ENCODE results near the gene THEMIS2.
"Not testable (repeated sequence)": the region's sequence is repeated elsewhere in the genome, so short reads cannot be mapped to it uniquely, and the experiment has no call there.

Gene THEMIS2

DNA sequence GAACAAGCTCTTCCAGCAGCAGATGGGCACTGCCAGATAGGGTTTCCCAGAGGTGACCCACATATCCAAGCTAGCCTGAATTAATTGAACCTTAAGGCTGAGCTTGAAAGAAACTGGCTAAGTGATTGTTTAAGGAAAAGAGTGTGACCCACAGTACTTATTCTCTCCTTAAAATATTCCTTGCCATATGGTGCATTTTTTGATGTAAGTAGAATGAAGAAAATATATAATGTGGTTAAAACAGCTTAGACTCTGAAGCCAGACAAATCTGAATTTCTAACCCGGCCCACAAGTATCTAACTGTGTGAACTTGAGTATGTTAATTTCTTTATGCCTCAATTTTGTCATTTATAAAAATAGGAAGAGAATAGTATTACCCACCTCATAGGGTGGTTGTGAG lies 36.8 kb upstream of the THEMIS2 start:
- Histone ChIP-seq H3K79me2 (ENCODE audit: control insufficient read depth, insufficient read depth, low read length, unreplicated experiment) (peaks cover 77% of the 10 kb centered on the region), H2AFZ (ENCODE audit: low read length, unreplicated experiment) (no peak overlapping the region), H3K4me3 (ENCODE audit: low read depth, low read length) (no peak overlapping the region), H3K27me3 (ENCODE audit: insufficient read depth, low read length) (no peaks in the 10 kb centered on the region), H3K4me1 (ENCODE audit: control insufficient read depth, insufficient read depth, low read length, unreplicated experiment) (peaks cover 17% of the 10 kb centered on the region), H3K36me3 (ENCODE audit: insufficient read depth, low read length) (peaks cover 30% of the 10 kb centered on the region), H3K27ac (ENCODE audit: low read depth, low read length) (no peak overlapping the region)

DNA sequence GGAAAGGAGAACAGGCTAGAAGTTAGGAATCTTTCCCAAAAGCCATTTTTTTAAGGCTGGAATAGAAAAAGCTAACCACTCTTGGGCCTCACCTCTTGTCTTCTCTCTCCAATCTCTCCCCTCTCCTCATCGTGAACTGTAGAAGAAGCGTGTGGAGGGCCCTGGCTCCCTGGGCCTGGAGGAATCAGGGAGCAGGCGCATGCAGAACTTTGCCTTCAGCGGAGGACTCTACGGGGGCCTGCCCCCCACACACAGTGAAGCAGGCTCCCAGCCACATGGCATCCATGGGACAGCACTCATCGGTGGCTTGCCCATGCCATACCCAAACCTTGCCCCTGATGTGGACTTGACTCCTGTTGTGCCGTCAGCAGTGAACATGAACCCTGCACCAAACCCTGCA lies 22.4 kb upstream of the THEMIS2 start:
- H3K27me3 ChIP-seq (ENCODE audit: insufficient read depth, low read length), result no peaks in the 10 kb centered on the region
- H3K36me3 ChIP-seq (ENCODE audit: insufficient read depth, low read length), result peaks cover 14% of the 10 kb centered on the region; the same call in 1 of the 2 replicates

DNA sequence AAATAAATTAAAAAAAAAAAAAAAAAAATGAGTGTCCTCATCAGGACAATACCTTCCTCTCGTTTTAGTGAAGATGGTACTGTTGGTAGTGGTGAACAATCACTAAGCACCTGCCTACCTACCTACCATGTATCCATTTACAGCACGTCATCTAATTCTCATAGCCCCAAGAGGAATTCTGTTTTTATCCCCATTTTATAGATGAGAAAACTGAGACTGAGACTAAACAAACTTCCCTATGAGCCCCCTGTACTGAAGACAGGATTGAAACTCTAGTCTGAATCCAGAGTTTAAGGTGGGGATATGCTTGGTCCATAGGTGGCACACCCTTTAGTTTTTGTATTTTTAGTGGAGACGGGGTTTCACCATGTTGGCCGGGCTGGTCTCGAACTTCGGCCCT lies 17.3 kb upstream of the THEMIS2 start:
- no peak overlapping the region for H3K27ac ChIP-seq (ENCODE audit: low read depth, low read length)
- H3K4me1 ChIP-seq (ENCODE audit: control insufficient read depth, insufficient read depth, low read length, unreplicated experiment), result peaks cover 5% of the 10 kb centered on the region
- H2AFZ ChIP-seq (ENCODE audit: low read length, unreplicated experiment), result no peak overlapping the region
- no peaks in the 10 kb centered on the region for H3K27me3 ChIP-seq (ENCODE audit: insufficient read depth, low read length)
- no peaks in the 10 kb centered on the region for H3K79me2 ChIP-seq (ENCODE audit: control insufficient read depth, insufficient read depth, low read length, unreplicated experiment)
- peaks cover 6% of the 10 kb centered on the region; the same call in 1 of the 2 replicates for H3K36me3 ChIP-seq (ENCODE audit: insufficient read depth, low read length)
- no peak overlapping the region for H3K4me3 ChIP-seq (ENCODE audit: low read depth, low read length)

More for the DNA sequence above, 22.4 kb upstream of the THEMIS2 start:
- Histone ChIP-seq H3K4me3 (ENCODE audit: low read depth, low read length) (no peak overlapping the region), H2AFZ (ENCODE audit: low read length, unreplicated experiment) (no peak overlapping the region), H3K79me2 (ENCODE audit: control insufficient read depth, insufficient read depth, low read length, unreplicated experiment) (no peaks in the 10 kb centered on the region), H3K4me1 (ENCODE audit: control insufficient read depth, insufficient read depth, low read length, unreplicated experiment) (no peaks in the 10 kb centered on the region), H3K27ac (ENCODE audit: low read depth, low read length) (no peak overlapping the region)

DNA sequence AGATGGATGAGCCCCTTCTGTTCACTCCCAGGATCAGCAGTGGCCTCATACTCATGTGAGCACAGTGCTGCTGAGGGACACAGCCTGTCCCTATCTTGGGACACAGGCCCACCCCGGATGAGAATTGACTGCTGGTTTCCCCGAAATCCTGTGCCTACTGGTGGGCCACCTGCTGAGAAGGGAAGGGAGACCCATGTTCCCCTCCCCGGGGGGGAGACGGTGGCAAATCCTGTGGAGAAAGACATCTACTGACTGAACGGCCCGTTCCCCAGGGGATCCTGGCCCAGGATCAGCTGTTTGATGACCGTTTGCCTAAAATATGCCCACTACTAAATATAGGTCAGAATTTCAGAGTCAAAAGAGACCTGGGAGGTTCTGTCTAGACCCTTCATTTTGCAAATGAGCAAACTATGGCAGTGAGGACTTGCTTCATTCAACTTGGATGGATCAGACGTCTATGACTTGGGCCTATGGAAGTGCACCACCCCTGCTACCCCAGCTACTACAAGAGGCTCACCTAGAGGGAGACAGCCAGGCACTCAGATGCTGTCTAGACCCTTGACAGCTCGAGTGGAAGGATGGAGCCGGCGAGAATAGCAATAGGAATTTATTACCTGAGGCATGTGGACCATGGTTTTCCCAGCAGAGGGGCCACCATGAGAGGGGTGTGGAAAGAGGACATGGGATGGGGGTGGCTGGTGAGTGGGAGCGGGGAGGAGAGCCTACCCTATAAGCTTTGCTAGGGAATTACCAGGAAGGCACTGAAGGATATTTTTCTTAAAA lies 15.6 kb upstream of the THEMIS2 start:
- H3K36me3 ChIP-seq (ENCODE audit: insufficient read depth, low read length), result 0 out of 2 replicates have a peak, but pooled peaks cover under 1% of the 10 kb centered on the region
- H3K79me2 ChIP-seq (ENCODE audit: control insufficient read depth, insufficient read depth, low read length, unreplicated experiment), result no peaks in the 10 kb centered on the region
- H3K27ac ChIP-seq (ENCODE audit: low read depth, low read length), result no peak overlapping the region
- no peaks in the 10 kb centered on the region for H3K27me3 ChIP-seq (ENCODE audit: insufficient read depth, low read length)
- no peak overlapping the region for H3K4me3 ChIP-seq (ENCODE audit: low read depth, low read length)
- peaks cover 5% of the 10 kb centered on the region for H3K4me1 ChIP-seq (ENCODE audit: control insufficient read depth, insufficient read depth, low read length, unreplicated experiment)
- no peak overlapping the region for H2AFZ ChIP-seq (ENCODE audit: low read length, unreplicated experiment)

DNA sequence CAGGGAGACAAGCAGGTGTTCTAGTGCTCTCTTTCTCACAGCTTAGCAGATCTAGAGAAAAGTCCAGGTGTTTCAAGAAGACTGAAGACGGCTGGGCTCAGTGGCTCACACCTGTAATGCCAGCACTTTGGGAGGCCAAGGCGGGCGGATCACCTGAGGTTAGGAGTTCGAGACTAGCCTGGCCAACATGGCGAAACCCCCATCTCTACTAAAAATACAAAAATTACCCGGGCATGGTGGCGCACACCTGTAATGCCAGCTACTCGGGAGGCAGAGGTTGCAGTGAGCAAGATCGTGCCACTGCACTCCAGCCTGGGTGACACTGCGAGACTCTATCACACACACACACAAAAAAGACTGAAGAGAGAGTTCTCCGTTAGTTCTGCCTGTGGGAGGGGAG lies 14.8 kb upstream of the THEMIS2 start:
- not testable (repeated sequence) for H3K36me3 ChIP-seq (ENCODE audit: insufficient read depth, low read length); H3K79me2 ChIP-seq (ENCODE audit: control insufficient read depth, insufficient read depth, low read length, unreplicated experiment); H3K27ac ChIP-seq (ENCODE audit: low read depth, low read length)

DNA sequence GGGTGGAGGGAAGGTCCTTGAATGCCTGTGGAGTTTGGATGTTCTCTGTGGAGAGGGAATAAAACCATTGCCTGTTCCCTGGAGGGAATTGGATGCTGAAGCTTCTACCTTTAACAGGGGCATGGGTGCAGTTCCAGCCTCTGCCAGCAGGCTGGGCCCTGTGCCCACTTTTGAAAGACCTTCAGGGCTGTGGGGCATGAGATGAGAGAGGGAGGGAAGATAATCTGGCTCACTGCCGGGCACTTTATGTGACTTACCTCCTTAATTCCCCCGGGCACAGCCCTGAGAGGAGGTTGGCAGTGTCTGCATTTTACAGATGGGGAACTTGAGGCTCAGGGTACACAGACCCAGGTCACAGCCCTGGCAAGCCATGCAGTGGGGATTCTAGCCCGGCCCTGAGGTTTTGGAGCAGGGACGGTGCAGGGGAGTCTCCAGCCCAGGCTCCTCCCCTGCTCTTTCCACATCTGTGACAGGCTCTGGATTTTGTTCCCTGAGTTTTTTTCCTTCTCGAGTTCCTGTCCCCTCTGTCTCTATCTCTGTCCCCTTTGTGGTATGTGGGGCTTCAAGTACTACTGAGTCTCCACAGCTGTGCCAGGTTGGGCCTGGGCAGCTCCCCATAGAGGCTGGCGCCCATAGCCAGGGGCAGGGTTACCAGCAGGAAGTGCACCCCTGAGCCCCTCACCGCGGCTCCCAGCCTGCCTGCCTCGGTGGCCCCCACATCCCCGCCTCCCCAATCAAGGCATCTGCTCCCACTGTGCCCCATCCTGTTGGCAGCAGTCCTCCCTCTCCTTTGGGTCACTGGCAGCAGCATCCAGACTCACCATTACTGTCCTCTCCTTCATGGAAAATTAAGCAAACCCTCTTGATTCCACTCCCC lies 14.0 kb upstream of the THEMIS2 start:
- peaks cover 18% of the 10 kb centered on the region for H3K4me1 ChIP-seq (ENCODE audit: control insufficient read depth, insufficient read depth, low read length, unreplicated experiment)
- no peaks in the 10 kb centered on the region for H3K79me2 ChIP-seq (ENCODE audit: control insufficient read depth, insufficient read depth, low read length, unreplicated experiment)
- H3K4me3 ChIP-seq (ENCODE audit: low read depth, low read length), result no peak overlapping the region
- no peak overlapping the region for H2AFZ ChIP-seq (ENCODE audit: low read length, unreplicated experiment)
- H3K27me3 ChIP-seq (ENCODE audit: insufficient read depth, low read length), result no peaks in the 10 kb centered on the region
- no peaks in the 10 kb centered on the region for H3K36me3 ChIP-seq (ENCODE audit: insufficient read depth, low read length)
- no peak overlapping the region for H3K27ac ChIP-seq (ENCODE audit: low read depth, low read length)

More for the DNA sequence above, 14.8 kb upstream of the THEMIS2 start:
- H3K4me3 ChIP-seq (ENCODE audit: low read depth, low read length); H2AFZ ChIP-seq (ENCODE audit: low read length, unreplicated experiment); H3K27me3 ChIP-seq (ENCODE audit: insufficient read depth, low read length): not testable (repeated sequence)
- H3K4me1 ChIP-seq (ENCODE audit: control insufficient read depth, insufficient read depth, low read length, unreplicated experiment), result peaks cover 12% of the 10 kb centered on the region

DNA sequence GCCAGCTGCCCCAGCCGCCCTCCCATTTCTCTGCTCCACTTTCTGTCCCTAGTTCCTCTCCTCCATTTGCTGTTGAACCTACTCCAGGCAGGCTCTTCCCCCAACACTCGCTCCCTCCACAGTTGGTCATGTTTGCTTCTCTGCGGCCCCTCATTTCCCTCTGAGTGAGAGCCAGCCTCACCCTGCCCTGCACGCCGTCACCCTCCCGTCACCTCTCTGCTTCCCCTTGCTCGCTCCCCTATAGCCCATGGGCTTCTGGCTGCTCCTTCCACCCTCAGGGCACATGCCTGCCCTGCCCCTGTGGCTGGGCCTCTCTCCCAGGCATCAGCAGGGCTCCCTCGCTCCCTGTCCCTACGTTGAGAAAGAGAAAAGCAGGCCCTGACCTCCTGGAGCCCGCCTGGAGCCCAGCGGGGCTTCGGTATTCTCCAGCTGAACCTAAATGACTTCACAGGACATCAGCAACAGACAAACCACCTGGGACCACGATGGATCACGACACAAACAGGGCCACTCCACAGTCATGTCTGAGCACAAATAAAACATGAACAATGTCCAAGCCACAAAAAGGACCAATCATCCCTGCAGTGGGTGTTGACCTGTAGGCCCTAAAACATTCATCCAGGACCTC lies 13.3 kb upstream of the THEMIS2 start:
- Histone ChIP-seq H3K27me3 (ENCODE audit: insufficient read depth, low read length) (no peaks in the 10 kb centered on the region), H2AFZ (ENCODE audit: low read length, unreplicated experiment) (no peak overlapping the region), H3K4me1 (ENCODE audit: control insufficient read depth, insufficient read depth, low read length, unreplicated experiment) (peaks cover 25% of the 10 kb centered on the region), H3K79me2 (ENCODE audit: control insufficient read depth, insufficient read depth, low read length, unreplicated experiment) (no peaks in the 10 kb centered on the region), H3K4me3 (ENCODE audit: low read depth, low read length) (no peak overlapping the region), H3K27ac (ENCODE audit: low read depth, low read length) (no peak overlapping the region), H3K36me3 (ENCODE audit: insufficient read depth, low read length) (no peaks in the 10 kb centered on the region)

DNA sequence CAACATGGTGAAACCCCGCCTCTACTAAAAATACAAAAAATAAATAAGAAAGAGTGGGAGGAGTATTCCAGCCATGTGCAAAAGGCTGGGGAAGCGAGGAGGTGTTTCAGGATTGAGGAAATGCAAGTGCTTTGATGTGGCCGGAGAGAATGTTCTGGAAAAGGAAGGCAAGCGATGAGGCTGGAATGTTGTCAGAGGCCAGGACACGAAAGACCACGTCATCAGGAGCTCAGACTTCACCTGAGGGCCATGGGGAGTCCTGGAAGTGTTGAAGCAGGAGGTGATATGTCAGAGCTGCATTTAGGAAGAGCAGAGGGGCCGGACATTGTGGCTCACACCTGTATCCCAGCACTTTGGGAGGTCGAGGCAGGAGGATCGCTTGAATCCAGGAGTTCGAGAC lies 10.9 kb upstream of the THEMIS2 start:
- no peaks in the 10 kb centered on the region for H3K36me3 ChIP-seq (ENCODE audit: insufficient read depth, low read length)
- no peak overlapping the region for H2AFZ ChIP-seq (ENCODE audit: low read length, unreplicated experiment)
- no peak overlapping the region for H3K27ac ChIP-seq (ENCODE audit: low read depth, low read length)
- H3K4me3 ChIP-seq (ENCODE audit: low read depth, low read length), result no peak overlapping the region
- no peaks in the 10 kb centered on the region for H3K27me3 ChIP-seq (ENCODE audit: insufficient read depth, low read length)
- peaks cover 30% of the 10 kb centered on the region for H3K4me1 ChIP-seq (ENCODE audit: control insufficient read depth, insufficient read depth, low read length, unreplicated experiment)
- no peaks in the 10 kb centered on the region for H3K79me2 ChIP-seq (ENCODE audit: control insufficient read depth, insufficient read depth, low read length, unreplicated experiment)

DNA sequence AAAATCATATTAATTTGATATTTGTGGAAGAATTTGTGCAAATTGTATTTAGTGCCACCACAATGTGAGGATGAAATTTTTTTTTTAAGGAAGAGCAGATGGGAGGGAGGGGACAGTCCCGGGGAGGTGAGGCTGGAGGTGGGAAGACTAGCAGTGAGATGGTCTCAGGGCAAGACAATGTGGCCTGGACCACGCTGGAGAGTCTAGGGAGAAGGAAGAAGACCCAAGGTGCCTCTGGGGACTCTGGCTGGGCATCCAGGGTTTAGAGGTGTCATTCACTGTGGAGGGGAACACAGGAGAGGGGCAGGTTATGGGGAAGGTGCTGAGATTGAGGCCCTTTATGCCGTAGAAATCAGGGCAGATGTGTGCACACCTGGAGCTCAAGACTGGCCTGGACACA lies 10.3 kb upstream of the THEMIS2 start:
- no peaks in the 10 kb centered on the region for H3K27me3 ChIP-seq (ENCODE audit: insufficient read depth, low read length)
- no peaks in the 10 kb centered on the region for H3K36me3 ChIP-seq (ENCODE audit: insufficient read depth, low read length)
- no peaks in the 10 kb centered on the region for H3K79me2 ChIP-seq (ENCODE audit: control insufficient read depth, insufficient read depth, low read length, unreplicated experiment)
- peaks cover 30% of the 10 kb centered on the region for H3K4me1 ChIP-seq (ENCODE audit: control insufficient read depth, insufficient read depth, low read length, unreplicated experiment)
- no peak overlapping the region for H2AFZ ChIP-seq (ENCODE audit: low read length, unreplicated experiment)
- no peak overlapping the region for H3K4me3 ChIP-seq (ENCODE audit: low read depth, low read length)
- no peak overlapping the region for H3K27ac ChIP-seq (ENCODE audit: low read depth, low read length)

DNA sequence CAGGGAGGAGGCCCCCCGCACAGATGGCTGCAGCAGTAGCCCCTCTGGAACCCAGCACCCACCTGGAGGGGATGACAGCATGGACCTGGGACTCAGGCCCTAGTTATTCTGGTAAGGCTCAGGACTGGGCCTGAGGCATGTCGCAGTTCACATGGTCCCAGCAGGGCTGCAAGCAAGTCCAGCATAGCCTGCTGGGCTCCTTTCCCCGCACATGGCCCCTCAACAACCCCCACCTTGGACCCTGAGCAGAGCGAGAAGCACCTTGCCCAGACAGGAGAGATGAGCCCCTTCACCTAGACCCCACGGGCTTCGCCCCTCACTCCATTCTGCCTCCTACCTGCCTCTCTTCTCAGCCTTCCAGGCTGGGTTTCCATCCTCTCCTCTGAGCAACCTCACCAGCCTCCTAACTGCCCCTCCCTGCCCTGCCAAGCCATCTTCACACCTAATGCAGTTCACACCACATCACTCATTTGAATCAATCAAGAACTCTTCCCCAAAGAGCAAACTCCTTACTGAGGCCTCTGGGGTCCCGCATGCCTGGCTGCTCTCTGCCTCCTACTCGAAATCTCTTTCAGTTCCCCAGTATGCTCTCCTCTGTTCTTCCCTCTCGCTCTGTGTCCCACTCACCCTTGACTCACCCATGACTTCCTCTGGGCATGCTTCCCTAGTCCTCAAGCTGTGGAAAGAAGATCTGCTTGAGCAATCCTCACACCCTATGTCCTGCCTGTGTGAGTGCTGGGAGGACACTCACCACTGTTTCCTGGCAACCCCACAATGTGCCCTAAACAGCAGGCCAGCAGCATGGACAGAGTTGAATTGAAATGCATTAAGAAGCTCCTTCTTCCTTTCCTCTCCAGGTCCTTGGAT lies 9.4 kb upstream of the THEMIS2 start:
- H3K4me1 ChIP-seq (ENCODE audit: control insufficient read depth, insufficient read depth, low read length, unreplicated experiment), result peaks cover 30% of the 10 kb centered on the region
- H3K4me3 ChIP-seq (ENCODE audit: low read depth, low read length), result peak overlapping the region; percentile 59
- peak overlapping the region; percentile 99 for H3K27ac ChIP-seq (ENCODE audit: low read depth, low read length)

More for the DNA sequence above, 9.4 kb upstream of the THEMIS2 start:
- no peaks in the 10 kb centered on the region for H3K27me3 ChIP-seq (ENCODE audit: insufficient read depth, low read length)
- H3K36me3 ChIP-seq (ENCODE audit: insufficient read depth, low read length), result no peaks in the 10 kb centered on the region
- H2AFZ ChIP-seq (ENCODE audit: low read length, unreplicated experiment), result peak overlapping the region; percentile 49
- no peaks in the 10 kb centered on the region for H3K79me2 ChIP-seq (ENCODE audit: control insufficient read depth, insufficient read depth, low read length, unreplicated experiment)

All from ACC112 (cell line).